Activated CD4-positive, alpha-beta T cell treated with anti-CD3 and anti-CD28 coated beads for 4 hours (primary cell): ENCODE results near the gene HIVEP3.

Source experiments
- DNase-seq, 2 donors: peaks; one replicate each; pipeline ENCODE4 v3.0.0-alpha.2; 2020

The HIVEP3 gene

DNA sequence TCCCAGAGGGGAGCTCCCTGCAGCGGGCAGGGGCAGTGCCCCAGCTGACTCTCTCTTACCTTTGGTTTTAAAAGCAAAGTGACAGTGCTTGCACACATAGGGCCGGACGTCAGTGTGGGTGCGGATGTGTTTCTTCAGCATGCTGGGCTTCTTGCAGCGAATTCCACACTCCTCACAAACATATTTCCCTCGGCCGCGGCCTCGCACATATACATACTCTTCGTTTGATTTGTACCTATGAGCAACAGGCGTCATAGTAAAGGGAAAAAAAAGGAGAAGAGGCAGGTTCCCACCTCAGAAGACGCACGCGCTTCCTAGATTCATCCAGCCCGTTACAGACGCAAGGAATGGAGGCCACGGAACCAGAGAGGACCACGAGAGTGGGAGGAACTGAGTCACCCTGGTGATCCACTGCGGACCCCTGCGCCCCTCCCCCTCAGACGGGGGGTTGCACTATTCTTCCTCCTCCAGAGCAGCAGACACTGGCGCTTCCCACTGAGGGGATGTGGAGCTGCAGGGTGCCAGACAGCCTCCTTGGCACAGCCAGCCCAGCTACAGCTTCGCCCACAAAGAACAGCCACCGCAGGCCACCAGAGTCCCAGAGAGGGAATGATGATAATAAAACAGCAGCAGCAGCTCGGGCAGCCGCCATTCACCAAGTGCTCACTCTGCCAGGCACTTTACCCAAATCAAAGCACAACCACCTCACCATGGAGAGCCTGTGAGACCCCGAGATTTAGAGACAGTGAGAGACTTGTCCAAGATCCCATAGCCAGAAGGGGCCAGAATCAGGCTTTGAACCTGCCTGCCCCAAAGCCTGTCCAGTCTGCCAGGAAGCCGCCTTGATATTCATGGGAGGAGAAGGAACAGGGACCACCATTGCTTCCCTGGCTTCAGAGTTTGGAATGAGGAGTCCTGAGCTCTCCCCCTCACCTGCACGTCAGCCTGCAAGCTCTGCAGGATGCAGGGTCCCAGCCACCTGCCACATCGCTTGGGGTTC, 393.7 kb downstream of the HIVEP3 start:
- DNase-seq, result no peak

DNA sequence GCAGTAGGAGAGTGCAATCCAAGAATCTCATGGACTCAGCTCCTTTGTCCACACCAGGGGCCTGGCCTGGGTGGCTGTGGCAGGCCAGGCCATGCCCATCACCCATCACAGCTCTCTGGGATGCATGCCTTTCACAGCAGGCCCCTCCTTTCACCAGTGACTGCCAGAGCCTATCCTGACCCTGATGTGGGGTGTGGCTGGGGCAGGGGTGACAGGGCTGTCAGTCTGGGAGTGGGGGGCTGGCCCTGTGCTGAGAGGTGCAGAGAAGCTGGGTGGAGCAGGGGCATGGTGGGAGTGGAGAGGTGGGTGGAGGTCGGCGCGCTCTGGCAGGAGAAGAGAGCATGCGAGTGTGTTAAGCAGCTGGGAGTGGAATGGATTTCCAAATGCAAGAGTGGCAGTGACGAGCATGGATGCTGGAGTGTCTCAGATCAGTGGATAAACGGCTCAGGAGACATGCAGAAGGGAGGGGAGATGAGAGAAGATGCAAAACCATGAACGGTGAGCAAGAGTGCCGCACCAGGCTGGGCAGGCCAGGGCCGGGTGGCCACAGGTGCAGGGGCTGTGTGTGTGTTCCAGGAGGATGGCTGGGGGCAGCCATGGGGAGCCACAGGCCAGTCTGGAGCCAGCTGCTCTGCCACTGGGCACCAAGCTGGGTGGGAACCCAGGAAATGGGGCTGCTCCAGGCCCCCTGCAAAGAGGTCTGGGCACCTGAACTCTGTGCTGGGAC, 394.6 kb downstream of the HIVEP3 start:
- no peak for DNase-seq

DNA sequence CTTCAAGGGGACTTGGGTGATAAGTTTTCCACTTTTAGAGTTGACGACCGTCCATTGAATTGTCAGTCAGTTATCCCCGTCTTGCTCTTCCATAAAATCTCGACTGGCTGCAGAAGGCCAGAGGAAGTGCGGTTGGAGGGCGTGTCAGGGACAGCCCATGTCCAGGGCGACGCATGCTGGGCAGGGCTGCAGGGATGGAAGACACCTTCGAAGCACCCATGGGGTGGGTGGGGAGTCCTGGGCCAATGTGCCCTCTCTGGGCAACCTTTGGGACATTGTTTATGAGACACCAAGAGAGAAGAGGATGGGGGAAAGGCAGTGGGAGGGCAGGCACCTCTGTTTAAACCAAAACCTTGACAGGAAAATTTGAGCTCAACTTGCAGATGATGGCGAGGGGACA, 395.7 kb downstream of the HIVEP3 start:
- DNase-seq, result no peak

DNA sequence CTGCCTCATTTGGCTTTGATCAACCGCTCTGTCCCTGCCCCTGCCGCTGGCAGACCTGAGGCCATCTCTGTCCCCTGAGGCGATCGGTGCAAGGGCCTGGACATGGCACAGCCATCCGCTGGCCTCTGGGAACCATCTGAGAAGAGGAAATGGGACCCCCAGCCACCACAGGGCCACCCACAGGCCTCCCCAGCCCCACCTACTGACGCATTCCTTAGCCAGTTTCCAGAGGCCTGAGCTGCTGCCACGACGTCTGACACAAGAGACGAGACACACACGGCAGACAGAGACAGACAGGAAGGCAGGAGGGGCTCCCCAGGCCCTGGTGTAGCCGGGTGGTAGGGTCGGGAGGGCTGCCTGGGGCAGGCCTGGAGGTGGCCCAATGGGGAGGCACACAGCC, 397.0 kb downstream of the HIVEP3 start:
- DNase-seq, result no peak

DNA sequence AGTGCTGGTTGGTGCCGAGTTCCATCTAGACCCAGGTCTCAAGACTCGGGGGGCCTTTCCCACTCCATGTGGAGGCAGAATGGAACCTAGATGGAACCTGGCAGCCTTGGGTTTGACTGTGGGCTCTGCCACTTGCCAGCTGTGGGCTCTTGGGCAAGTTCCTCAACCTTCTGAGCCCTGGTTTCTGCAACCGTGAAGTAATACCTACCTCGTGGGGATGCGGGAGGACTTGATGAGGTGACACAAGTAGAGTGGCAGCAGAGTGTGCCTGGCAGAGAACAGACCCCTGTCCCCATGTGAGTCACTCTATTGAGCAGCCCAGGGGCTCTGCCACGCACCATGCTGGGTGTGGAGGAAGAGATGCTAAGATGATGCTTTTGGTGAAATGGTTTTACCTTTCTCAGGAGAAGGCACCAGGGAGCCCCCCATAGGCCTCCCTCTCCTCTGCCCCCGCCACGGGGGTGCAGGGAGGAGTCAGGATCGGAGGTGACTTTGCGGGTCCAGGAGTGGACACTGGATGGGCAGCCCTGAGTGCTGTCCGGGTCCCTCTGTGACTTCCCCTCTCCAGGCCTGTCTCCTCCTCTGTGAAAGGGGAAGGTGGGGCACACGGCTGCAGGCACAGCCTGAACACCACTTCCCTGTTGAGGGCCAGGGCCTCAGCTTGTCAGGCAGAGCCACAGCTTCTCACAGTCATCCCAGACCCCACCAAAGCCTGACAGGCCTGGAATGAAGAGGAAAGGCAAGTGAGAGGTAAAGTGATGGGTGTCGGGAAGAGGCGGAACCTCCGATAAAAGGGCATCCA, 397.6 kb downstream of the HIVEP3 start:
- no peak for DNase-seq

DNA sequence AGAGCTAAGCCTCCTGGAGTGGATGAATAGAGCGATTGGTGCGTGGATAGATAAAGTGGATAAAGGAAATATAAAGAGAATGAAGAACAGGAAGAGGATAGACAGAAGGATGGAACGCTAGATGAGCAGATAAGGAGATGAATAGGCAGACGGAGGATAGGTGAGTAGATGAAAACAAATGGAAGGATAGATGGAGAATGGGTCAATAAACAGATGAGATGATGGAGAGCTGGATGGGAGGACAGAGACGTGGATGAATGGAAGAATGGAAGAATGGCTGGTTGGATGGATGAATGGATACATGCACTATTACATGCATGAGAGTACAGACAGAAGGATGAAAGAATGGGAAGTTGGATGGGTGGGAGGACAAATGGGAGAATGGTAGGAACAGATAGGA, 399.1 kb downstream of the HIVEP3 start:
- DNase-seq, result no peak

DNA sequence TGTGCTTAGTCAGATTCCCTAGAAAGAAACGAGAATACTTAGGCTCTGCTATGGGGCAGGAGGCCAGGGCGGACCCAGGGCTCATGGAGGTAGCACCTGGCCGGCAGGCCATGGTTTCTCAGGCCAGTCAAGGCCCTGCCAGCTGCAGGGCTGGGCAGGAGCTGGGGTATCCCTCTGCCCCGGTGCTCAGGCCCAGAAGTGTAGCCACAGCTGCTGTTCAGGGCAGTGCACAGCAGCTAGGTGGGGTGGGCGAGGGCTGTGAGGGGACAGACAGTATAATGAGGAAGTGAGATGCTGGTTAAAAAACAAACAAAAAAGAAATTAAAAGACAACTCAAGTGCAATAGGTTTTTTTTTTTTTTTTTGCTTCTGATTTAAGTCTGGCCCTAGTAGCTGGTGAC, 400.3 kb downstream of the HIVEP3 start:
- no peak for DNase-seq

DNA sequence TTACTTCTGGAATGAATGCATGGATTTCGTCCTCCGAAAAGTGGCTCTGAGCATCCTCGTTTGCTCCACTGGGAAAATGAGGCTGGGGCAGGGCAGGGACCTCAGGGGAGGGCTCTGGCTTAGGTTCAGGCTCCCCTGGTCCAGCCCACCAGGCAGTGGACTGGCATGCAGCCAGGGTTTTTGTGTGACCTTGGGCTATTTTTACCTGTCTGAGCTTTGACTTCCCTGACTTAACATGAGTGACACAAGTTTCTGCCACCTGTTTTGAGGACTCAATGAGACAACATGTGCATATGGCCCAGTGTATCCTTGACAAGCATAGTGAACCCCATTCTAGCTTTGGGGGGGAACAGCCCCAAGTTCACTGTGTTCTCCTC, 401.7 kb downstream of the HIVEP3 start:
- DNase-seq, result no peak

DNA sequence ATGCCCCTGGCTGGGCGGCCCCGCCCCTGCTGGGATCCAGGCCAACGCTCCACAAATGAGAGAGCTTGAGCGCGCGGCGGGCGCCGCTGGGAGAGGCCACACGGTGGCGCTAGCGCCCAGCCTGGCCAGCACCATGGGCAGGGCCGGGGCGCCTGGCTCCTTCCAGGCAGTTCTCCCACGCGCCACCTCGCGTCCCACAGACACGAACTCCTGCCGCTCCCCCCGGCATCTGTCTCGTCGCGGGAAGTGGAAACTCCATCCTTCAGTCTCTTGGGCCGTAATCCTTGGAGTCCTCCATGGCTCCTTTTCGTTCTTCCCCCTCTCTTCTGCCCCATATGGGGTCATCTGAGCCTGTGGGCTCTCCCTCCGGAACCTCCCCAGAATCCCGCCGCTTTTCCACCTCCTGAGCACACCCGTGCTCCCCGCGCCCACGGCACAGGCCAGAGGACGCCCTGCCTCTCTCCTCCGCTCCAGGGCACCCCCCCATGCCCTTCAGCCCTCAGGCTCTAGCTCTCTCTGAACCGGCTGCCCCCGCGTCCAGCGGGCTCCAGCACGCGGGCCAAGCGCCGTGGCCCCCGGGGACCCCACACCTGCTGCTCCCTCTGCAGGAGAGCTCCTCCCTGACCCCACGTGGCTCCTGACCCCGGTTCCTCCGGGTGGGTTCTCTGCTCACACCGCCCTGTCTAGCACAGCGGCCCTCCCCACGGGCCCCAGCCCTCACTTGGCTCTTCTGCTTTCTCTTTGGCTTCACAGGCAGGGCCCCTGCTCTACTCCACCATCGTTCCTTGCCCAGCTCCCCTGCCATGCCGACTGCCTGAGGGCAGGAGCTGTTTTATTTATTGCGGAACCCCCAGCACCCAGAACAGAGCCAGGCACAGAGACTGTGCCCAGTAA, 402.3 kb downstream of the HIVEP3 start:
- DNase-seq, result peak; percentile 54 to 61

DNA sequence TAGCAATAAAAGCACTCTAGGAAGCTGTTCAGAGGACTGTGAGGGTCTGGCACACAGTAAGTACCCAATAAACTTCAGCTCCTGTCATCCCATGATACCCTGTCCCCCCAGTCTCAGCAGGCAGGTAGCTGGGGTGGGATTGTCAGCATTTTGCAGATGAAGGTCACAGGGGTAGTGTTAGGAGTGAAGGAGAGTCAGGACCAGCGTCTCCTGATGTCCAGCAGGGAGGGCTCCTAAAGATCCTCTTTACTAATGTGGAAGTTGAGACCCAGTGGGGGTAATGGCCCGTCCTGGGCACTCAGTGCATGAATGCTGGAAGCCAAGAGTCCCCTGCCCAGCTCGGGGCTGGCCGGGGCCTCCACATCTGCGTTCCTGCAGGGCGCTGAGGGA, 402.9 kb downstream of the HIVEP3 start:
- DNase-seq, result no peak

DNA sequence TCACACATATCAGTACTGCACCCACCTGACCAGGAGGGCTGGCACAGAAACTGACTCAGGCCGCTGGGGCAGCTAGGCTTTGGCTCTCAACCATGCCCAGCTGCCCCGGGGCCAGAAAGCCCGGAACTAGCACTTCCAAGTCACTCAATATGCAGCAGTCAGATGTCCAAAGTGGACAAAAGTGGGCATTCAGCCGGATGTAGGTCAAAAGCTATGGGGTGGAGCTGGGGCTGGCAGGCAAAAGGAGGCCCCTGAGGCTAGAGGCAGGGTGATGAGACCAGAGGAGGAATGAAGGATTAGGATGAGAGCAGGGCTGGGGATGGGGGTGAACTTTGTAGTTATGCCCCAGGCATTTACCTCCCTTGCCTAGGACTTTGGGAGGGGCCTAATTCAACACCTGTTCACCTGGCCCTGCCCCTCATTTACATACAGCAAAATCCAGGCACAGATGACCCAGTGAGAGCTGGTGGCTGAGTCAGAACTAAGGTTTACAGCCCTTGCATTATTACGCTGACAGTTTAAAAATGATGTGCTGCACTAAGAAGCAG, 403.5 kb downstream of the HIVEP3 start:
- no peak for DNase-seq

DNA sequence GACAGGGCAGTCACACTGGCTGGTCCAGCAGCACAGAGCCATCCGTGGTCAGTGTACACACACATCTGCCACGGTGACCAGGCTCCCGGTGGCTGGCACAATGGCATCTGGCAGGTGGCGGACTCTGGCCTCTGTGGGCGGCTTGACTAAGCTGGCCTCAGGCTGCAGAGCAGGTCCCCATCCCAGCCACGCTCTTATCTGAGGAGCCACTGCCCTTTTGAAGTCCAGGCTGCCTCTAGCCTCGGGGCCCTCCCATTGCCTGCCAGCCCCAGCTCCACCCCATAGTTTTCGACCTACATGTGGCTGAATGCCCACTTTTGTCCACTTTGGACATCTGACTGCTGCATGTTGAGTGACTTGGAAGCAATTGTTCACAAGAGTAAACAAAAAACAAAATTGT, 404.3 kb downstream of the HIVEP3 start:
- DNase-seq, result no peak

DNA sequence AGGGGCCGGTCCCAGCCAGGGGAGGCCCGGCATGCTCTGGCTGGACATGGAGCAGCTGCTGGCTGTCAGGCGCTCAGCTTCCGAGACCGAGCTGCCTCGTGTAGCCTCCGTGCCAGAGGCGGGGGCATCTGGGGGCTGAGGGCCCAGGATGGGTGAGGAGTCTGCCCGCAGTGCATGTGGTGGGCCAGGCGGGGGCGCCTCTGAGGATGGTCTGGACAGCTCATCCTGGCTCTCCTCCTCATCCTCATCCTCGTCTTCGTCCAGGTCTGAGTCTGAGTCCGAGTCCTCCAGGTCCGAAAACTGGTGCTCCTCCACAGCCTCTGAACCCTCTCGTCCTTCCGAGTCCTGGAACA, 405.4 kb downstream of the HIVEP3 start:
- DNase-seq, result no peak

DNA sequence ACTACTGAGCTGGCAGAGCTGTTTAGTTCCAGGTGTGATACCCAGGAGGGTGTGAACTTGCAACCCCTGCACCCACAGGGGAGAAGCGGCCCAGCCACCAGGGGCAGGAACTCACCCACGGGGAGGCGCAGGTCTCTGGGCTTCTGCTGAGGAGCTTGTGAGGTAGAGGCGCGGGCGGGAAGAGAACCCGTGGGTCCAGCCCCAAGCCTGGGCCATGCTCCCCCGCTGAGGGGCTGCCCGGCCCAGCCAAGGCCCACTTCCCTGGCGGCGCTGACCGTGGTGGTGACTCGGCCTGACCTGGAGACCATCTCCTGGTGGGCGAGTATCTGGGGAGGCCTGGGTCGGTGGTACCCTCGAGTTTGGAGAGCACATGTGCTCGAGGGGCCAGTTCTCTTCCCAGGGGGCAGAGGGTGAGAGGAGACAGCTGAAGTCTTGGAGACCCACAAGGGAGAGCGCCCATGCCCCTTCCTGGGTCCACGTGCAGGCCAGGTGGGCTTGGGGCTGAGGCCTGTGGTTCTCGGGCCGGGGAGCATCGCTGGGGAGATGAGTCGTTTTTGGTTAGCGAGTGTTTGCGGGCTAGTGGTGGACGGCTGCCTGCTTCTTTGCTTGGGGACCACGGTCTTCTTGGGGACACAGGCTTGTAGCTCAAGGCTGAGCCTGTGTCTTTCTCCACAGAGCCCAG, 405.9 kb downstream of the HIVEP3 start:
- DNase-seq, result no peak

DNA sequence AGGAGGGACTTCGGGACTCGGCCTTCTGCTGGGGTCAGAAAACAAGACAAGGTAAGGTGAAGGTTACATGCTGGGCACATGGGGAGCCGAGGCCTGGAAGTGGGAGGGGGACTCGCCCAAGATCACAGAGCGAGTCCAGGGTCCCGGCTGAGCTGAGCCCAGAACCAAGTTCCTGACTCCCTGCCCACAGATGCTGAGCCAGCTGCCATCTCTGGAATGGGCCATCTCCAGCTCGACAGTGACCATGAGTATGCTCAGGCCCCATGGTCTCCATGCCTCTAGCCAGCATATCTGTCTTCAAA, 407.5 kb downstream of the HIVEP3 start:
- DNase-seq, result no peak

DNA sequence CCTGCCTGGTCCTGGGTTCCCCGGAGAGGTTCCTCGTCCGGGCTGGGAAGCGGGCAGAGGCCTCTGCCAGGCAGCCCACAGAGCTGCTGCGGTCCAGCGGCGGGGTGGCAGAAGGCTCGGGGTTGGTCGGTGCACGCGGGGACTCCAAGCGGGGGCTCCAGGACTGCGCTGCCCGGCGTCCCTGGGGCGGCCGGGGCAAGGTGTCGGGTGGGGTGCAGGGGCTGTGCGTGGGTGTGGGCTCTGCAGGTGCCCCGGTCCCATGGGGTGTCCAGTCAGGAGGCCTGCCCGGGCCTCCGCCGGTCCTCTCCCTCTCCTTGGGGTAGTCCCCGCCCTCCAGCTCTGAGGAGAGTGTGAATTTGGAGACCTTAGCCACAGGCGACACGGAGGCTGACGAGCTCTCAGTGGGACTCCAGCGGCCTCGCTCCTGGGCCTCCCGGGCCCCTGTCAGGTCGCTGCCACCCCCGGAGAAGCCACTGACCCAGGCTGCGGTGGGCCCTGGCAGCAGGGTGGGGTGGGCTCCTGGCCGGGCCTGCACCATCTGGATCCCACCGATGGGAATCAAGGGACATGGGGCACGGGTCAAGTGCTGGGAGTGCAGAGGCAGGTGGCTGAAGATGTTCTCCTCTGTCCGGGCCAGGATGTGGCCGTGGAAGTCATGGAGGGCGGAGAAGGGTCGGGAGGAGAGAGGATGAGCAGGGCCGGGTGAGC, 408.0 kb downstream of the HIVEP3 start:
- no peak for DNase-seq

DNA sequence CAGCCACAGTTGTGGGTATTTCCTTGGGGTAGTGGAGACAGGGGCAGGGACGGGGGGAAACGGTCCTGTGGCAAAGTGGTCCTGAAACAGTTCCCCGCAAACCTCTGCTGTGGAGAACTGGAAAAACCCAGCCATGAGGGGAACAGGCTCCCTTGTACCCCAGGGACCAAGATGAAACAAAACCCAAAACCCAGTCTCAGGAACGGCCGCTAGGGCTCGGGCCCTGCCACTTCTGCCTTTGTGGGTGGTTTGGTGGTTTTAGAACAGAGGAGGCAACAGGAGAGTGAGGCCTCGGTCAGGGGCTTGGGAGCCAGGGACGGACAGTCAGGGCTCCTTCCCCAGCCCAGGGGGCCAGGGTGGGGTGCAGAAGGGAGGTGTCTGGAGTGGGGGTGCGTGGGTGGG, 409.5 kb downstream of the HIVEP3 start:
- DNase-seq, result no peak

DNA sequence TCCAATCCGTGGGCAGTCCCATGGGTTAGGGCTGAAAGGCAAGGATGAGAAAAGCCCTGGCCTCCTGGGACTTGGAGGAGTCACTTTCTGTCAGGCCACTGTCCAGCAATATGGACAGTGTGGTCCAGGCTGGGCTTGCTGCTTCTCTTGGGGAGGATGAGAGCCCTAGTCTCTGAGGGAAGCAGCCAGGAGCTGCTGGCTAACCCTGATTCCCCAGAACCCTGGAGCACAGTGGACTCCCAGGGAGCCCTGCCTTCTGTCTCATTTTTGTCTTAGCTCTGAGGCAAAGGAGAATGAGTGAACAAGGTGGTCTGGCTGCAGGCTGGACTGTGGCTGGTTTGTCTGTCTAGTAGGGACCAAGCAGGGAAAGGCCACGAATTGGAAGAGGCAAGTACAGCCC, 410.4 kb downstream of the HIVEP3 start:
- DNase-seq, result no peak

DNA sequence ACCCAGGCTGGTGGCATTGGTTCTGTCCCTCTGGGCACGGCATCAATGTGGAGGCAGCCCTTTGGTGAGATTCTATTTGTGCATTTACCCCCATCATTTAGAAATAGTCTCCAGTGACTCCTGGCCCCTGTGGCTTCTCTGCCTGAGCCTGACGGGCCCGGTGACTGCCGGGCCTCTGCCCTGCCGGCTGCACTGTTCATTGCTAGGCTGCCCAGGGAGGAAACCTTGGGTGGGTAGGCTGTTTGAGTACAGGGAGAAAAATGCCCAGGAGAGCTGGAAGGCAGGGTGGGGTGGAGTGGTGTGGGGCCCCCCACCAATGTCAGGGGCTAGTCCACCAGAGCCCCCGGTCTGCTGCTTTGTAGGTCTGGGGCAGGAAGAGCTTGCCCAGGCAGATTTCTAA, 410.9 kb downstream of the HIVEP3 start:
- no peak for DNase-seq

DNA sequence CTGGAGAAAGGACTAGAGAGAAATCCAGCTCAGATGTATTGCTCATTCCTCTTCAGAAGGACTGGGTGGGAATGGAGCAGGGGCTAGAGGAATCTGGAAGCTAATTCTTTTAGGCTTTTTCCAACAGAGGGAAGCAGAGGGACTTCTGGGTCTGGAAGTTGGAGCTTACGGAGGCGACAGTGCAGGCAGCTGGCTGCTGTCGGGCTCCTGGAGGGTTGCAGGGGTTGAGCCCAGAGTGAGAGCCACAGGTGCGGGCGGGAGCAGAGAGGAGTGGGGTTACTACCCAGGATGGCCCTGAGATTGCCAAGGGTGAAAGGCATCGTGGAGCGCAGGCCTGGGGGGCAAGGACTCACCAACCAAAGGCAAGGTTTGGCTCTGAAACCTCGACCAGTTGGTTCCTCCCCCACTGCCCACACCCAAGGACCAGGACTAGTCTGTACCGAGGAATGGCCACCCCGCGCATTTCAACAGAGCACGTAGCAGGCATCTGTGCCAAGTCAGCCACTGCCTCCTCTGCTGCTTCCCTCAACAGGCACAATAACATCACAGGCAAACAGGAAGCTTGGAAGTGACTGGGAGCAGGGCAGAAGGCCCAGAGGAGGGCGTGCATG, 411.5 kb downstream of the HIVEP3 start:
- no peak for DNase-seq
